Adrenal gland (tissue), 5 donors: Measurements from ENCODE around the gene MPIG6B.

Experiments used
- POLR2A ChIP-seq, 2 donors: fragments of 450-650 bp; IDR thresholded peaks; one replicate each; pipeline ENCODE4 v1.6.1; 2017; ENCODE audit warnings: antibody characterized with exemption in 2 of 2, mild to moderate bottlenecking in 2 of 2, moderate library complexity in 1 of 2
- TF ChIP-seq, protein P1 (sequence below), 6 experiments: fragments of 450-650 bp in 4 of 6; fragments of 200-600 bp in 2 of 6; sonication (generic) in 1 of 6; IDR thresholded peaks; 1 replicate in 5 of 6; 2 replicates in 1 of 6; pipeline versions ENCODE4 v1.5.1 to v1.8.0; 2016 to 2021; ENCODE audit warnings: antibody characterized with exemption in 6 of 6, mild to moderate bottlenecking in 2 of 6, moderate library complexity in 1 of 6
- donor health status: DM: no; HTN: no; CAD: no.

DNA sequence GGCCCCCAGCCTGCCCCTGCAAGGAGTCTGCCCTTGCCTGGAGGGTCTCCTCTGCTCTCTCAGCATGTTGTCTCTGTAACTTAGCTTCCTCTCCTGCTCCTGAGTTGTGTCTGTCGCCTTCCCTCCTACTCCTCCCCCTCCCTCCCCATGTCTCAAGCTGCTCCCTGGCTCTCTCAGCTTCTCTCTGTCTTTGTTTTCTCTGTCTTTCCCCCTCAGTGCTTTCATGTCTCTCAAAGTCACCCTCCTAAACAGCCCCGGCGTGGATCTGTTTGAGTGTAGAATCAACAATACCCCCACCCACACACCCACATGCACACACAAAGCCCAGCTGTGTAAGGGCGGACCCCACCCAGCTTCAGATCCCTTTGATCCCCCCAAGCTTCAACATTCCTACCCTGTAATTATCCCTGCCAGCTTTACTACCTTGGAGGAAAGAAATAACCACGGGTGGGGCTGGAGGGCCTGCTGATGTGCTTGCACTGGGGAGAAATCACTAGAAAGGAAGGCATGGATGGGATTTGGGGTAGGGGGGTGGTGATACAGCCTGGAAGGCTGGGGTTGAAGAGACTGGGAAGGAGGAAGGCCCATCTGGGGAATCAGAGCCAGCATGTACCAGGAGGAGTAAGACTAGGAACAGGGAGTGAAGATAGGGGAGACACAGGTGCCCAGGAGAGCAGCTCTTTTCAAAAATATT is 9.0 kb upstream of the MPIG6B start:
- TF ChIP-seq, protein P1, sequence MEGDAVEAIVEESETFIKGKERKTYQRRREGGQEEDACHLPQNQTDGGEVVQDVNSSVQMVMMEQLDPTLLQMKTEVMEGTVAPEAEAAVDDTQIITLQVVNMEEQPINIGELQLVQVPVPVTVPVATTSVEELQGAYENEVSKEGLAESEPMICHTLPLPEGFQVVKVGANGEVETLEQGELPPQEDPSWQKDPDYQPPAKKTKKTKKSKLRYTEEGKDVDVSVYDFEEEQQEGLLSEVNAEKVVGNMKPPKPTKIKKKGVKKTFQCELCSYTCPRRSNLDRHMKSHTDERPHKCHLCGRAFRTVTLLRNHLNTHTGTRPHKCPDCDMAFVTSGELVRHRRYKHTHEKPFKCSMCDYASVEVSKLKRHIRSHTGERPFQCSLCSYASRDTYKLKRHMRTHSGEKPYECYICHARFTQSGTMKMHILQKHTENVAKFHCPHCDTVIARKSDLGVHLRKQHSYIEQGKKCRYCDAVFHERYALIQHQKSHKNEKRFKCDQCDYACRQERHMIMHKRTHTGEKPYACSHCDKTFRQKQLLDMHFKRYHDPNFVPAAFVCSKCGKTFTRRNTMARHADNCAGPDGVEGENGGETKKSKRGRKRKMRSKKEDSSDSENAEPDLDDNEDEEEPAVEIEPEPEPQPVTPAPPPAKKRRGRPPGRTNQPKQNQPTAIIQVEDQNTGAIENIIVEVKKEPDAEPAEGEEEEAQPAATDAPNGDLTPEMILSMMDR (IDR thresholded peaks at IDR 0.05) = no peak
- no peak for TF ChIP-seq POLR2A (IDR thresholded peaks at IDR 0.05)
